ENCODE measurements around the gene HOXA2. TPM values are rescaled to one million over a fixed set of nuclear protein-coding genes. Genes with fewer than 3 reads are reported as not detected.

HOXA2 gene
- total and polyA plus RNA-seq, 2 donors, result 1.5 to 3.9 TPM

DNA sequence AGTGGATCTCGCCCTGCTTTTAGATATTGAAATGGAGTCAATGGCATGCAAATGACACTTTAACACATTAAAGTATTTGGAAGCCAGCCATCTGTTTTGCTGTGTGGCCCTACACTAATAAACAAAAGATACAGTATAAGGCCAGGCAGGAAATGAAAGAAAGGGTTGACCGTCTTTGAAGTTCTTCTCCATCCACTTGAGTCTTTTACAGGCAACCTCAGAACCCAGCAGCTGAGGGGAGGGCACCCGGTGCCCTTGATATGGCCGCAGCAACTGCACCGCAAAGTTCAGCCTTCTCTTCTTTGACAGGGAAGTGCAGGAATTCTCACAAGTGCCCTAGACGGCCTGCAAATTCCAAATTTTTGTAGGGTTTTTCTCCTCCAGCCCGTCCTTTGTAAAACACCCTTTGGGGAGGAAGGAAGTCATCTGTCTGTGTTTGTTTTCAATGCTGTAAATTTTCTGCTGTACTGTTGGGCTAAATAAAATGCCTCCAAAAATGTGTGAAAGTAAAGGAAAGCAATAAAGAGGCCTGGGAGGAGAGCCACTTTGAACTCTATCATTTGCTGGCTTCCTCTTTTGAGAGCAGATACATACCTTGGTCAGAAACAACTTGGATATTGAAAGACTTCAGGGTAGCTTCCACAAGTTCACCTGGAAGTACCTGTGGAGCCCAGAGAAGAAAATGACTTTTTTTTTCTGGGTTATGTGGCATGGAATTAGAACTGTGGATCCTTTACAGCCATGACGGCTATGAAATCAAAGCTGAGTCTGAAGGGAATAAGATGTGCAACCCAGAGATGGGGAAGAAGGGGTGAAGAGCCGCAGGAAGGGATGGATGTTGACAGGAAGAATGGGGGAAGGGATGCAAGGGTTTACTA lies 10.3 kb downstream of the HOXA2 start:
- Histone ChIP-seq H3K36me3 (ENCODE audit: control insufficient read depth in 2 of 2, insufficient read depth in 2 of 2, low read length in 1 of 2) (no peaks in the 10 kb centered on the region), H3K4me1 (ENCODE audit: control insufficient read depth in 2 of 2, insufficient read depth in 2 of 2, low read length in 2 of 2) (peaks cover 6 to 21% of the 10 kb centered on the region in 2 donors), H3K4me3 (ENCODE audit: low read length in 2 of 2) (no peak overlapping the region), H3K27ac (ENCODE audit: low read depth in 1 of 2, low read length in 1 of 2) (no peak overlapping the region), H3K9me3 (ENCODE audit: control insufficient read depth in 2 of 2, insufficient read depth in 1 of 2, low read length in 1 of 2) (peaks cover 0 to 3% of the 10 kb centered on the region in 2 donors), H3K27me3 (ENCODE audit: control insufficient read depth in 2 of 2, insufficient read depth in 1 of 2, low read length in 1 of 2) (peaks cover 75 to 100% of the 10 kb centered on the region in 2 donors)
- DNase-seq (ENCODE audit: low read depth in 6 of 9, low spot score in 9 of 9), result no peak
- WGBS, result 26% methylated on average over 9 of the region's 9 CpGs

DNA sequence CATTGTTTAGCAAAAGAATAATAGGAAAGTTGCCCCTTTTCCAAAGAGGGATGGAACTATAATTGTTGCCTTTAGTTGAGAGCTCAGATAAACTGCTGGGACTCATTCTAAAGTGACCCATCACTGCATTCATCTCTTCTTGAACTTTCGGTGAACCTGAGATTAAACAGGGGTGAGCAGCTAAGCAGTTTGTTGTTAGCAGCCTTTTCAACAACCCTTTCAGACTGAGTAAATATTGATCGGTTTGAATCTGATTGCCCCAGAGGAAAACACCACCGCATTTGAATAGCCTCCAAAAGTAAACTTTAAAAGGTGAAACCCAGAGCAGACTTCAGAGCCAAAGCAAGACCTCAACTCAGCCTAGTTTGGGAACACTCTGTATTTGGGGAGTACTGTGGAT lies 11.4 kb downstream of the HOXA2 start:
- peaks cover 0 to 3% of the 10 kb centered on the region in 2 donors for H3K9me3 ChIP-seq (ENCODE audit: control insufficient read depth in 2 of 2, insufficient read depth in 1 of 2, low read length in 1 of 2)
- 22% methylated on average over 3 of the region's 3 CpGs for WGBS

GRCh38 chr7:27088002-27088922 lies 14.2 kb downstream of the HOXA2 start:
- Histone ChIP-seq H3K27me3 (ENCODE audit: control insufficient read depth in 2 of 2, insufficient read depth in 1 of 2, low read length in 1 of 2) (peaks cover 46 to 83% of the 10 kb centered on the region in 2 donors), H3K4me1 (ENCODE audit: control insufficient read depth in 2 of 2, insufficient read depth in 2 of 2, low read length in 2 of 2) (peaks cover 0 to 6% of the 10 kb centered on the region in 2 donors)

More for the DNA sequence above, 11.4 kb downstream of the HOXA2 start:
- Histone ChIP-seq H3K4me1 (ENCODE audit: control insufficient read depth in 2 of 2, insufficient read depth in 2 of 2, low read length in 2 of 2) (peaks cover 0 to 13% of the 10 kb centered on the region in 2 donors), H3K36me3 (ENCODE audit: control insufficient read depth in 2 of 2, insufficient read depth in 2 of 2, low read length in 1 of 2) (no peaks in the 10 kb centered on the region), H3K4me3 (ENCODE audit: low read length in 2 of 2) (no peak overlapping the region), H3K27ac (ENCODE audit: low read depth in 1 of 2, low read length in 1 of 2) (no peak overlapping the region), H3K27me3 (ENCODE audit: control insufficient read depth in 2 of 2, insufficient read depth in 1 of 2, low read length in 1 of 2) (peaks cover 70 to 99% of the 10 kb centered on the region in 2 donors)
- DNase-seq (ENCODE audit: low read depth in 6 of 9, low spot score in 9 of 9), result no peak

DNA sequence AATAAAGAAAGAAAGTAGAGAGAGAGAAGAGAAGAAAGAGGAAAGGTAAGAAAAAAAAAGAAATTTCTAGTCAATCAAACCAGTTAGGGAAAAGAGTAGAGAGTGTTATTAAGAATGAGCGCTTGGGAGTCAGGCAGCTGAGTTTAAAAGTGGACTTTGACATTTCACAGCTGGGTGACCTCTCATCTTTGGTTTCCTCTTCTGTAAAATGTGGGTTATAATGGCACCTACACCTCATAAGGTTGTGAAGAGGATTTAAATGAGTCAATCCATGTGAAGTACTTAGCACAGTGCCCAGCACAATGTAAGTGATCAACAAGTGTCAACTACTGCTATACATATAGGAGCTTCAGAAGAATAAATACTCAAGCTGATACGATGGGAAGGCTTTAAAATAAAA lies 18.8 kb downstream of the HOXA2 start:
- Histone ChIP-seq H3K4me3 (ENCODE audit: low read length in 2 of 2) (no peak overlapping the region), H3K36me3 (ENCODE audit: control insufficient read depth in 2 of 2, insufficient read depth in 2 of 2, low read length in 1 of 2) (no peaks in the 10 kb centered on the region), H3K27me3 (ENCODE audit: control insufficient read depth in 2 of 2, insufficient read depth in 1 of 2, low read length in 1 of 2) (peaks cover 11 to 36% of the 10 kb centered on the region in 2 donors), H3K27ac (ENCODE audit: low read depth in 1 of 2, low read length in 1 of 2) (no peak overlapping the region), H3K9me3 (ENCODE audit: control insufficient read depth in 2 of 2, insufficient read depth in 1 of 2, low read length in 1 of 2) (peaks cover 0 to 3% of the 10 kb centered on the region in 2 donors), H3K4me1 (ENCODE audit: control insufficient read depth in 2 of 2, insufficient read depth in 2 of 2, low read length in 2 of 2) (peaks cover 0 to 6% of the 10 kb centered on the region in 2 donors)
- 97% methylated on average over 2 of the region's 2 CpGs for WGBS
- DNase-seq (ENCODE audit: low read depth in 6 of 9, low spot score in 9 of 9), result no peak

More at GRCh38 chr7:27088002-27088922, 14.2 kb downstream of the HOXA2 start:
- Histone ChIP-seq H3K27ac (ENCODE audit: low read depth in 1 of 2, low read length in 1 of 2) (no peak overlapping the region), H3K36me3 (ENCODE audit: control insufficient read depth in 2 of 2, insufficient read depth in 2 of 2, low read length in 1 of 2) (no peaks in the 10 kb centered on the region), H3K4me3 (ENCODE audit: low read length in 2 of 2) (no peak overlapping the region), H3K9me3 (ENCODE audit: control insufficient read depth in 2 of 2, insufficient read depth in 1 of 2, low read length in 1 of 2) (peaks cover 0 to 3% of the 10 kb centered on the region in 2 donors)
- no peak for DNase-seq (ENCODE audit: low read depth in 6 of 9, low spot score in 9 of 9)
- WGBS, result 14% methylated on average over 68 of the region's 68 CpGs

DNA sequence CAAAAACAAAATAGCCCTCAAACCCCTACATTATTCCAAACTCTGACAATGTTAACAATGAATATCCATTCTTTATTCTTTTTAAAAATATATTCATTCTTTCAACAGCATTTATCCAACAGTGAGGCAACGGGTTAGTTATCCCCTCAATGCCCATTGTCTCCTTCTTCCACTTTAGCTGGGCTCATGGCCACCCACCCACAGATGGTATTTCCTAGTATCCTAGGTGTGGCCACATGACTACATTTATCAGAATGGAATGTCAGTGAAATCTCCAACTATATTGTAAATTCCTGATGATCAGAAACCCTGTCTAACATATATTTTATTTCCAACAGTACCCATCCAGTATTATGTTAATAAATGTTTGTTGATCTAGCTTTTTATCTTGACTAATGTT lies 20.3 kb downstream of the HOXA2 start:
- no peak overlapping the region for H3K27ac ChIP-seq (ENCODE audit: low read depth in 1 of 2, low read length in 1 of 2)
- H3K4me3 ChIP-seq (ENCODE audit: low read length in 2 of 2), result no peak overlapping the region
- no peak for DNase-seq (ENCODE audit: low read depth in 6 of 9, low spot score in 9 of 9)
- no peaks in the 10 kb centered on the region for H3K4me1 ChIP-seq (ENCODE audit: control insufficient read depth in 2 of 2, insufficient read depth in 2 of 2, low read length in 2 of 2)
- no peaks in the 10 kb centered on the region for H3K36me3 ChIP-seq (ENCODE audit: control insufficient read depth in 2 of 2, insufficient read depth in 2 of 2, low read length in 1 of 2)
- H3K9me3 ChIP-seq (ENCODE audit: control insufficient read depth in 2 of 2, insufficient read depth in 1 of 2, low read length in 1 of 2), result no peaks in the 10 kb centered on the region
- WGBS, result 95% methylated on average over 1 of the region's 1 CpG
- H3K27me3 ChIP-seq (ENCODE audit: control insufficient read depth in 2 of 2, insufficient read depth in 1 of 2, low read length in 1 of 2), result peaks cover 3 to 22% of the 10 kb centered on the region in 2 donors

DNA sequence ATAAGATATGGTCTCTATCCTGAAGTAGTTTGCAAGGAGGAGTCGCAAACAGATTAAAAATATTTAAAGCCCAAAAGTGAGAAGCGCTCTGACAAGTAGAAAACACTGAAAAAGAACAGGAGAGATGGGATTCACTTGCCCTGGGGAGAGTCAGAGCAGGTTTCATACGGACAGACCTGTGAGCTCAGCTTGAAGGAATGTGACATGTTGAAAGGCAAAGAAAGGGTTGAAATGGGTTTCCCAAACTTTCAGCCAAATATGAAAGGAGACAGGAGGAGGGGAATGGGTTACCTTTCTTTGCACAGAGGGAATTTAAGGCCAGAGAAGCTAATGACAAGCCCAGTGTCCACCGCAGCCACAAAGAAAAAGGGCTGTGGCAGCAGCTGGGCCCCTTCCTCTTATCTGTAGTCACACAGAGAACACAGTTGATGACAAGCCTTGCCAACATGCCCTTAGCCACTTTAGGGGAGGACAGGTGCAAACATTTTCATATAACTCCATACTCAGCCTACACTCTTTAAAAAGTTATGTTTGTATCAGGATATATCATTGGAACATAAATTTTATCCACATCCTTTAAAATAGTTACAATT lies 21.5 kb downstream of the HOXA2 start:
- H3K27ac ChIP-seq (ENCODE audit: low read depth in 1 of 2, low read length in 1 of 2), result no peak overlapping the region
- H3K27me3 ChIP-seq (ENCODE audit: control insufficient read depth in 2 of 2, insufficient read depth in 1 of 2, low read length in 1 of 2), result peaks cover 0 to 10% of the 10 kb centered on the region in 2 donors
- WGBS, result 89% methylated on average over 4 of the region's 4 CpGs
- H3K4me1 ChIP-seq (ENCODE audit: control insufficient read depth in 2 of 2, insufficient read depth in 2 of 2, low read length in 2 of 2), result no peaks in the 10 kb centered on the region
- DNase-seq (ENCODE audit: low read depth in 6 of 9, low spot score in 9 of 9), result no peak
- no peaks in the 10 kb centered on the region for H3K36me3 ChIP-seq (ENCODE audit: control insufficient read depth in 2 of 2, insufficient read depth in 2 of 2, low read length in 1 of 2)
- H3K9me3 ChIP-seq (ENCODE audit: control insufficient read depth in 2 of 2, insufficient read depth in 1 of 2, low read length in 1 of 2), result no peaks in the 10 kb centered on the region
- no peak overlapping the region for H3K4me3 ChIP-seq (ENCODE audit: low read length in 2 of 2)

DNA sequence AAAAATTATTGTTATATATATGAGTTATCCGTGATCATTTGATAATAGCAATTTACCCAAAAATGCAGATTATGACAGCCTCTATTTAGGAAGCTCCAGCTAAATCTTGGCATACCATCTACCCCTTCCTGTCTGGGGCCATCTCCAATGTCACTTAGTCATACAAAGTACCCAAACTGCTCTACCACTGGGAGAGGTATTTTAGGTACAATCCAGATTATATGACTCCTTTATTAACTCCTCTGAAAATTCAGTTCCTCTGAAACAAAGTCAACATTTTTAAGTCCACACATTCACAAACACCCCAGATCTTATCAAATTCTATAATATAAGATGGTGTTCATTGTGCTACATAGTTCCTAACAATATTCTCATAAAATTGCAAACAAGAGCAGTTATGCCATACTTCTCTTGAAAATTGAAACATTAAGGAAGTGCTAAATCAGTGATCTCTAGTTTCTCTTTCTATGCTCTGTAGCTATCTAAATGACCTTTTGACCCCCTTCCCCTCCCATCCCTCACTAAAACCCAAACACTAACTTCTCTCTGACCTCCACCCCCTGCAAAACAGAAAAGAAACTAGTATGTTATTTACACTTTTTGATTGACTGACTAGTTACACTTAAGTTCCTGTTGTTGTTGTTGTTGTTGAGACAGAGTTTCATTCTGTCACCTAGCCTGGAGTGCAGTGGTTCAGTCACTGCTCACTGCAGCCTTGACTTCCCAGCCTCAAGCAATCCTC lies 23.1 kb downstream of the HOXA2 start:
- WGBS, result 97% methylated on average over 1 of the region's 1 CpG
- no peaks in the 10 kb centered on the region for H3K9me3 ChIP-seq (ENCODE audit: control insufficient read depth in 2 of 2, insufficient read depth in 1 of 2, low read length in 1 of 2)
- no peak overlapping the region for H3K27ac ChIP-seq (ENCODE audit: low read depth in 1 of 2, low read length in 1 of 2)
- DNase-seq (ENCODE audit: low read depth in 6 of 9, low spot score in 9 of 9), result no peak
- H3K4me1 ChIP-seq (ENCODE audit: control insufficient read depth in 2 of 2, insufficient read depth in 2 of 2, low read length in 2 of 2), result no peaks in the 10 kb centered on the region
- no peaks in the 10 kb centered on the region for H3K36me3 ChIP-seq (ENCODE audit: control insufficient read depth in 2 of 2, insufficient read depth in 2 of 2, low read length in 1 of 2)
- no peak overlapping the region for H3K4me3 ChIP-seq (ENCODE audit: low read length in 2 of 2)
- H3K27me3 ChIP-seq (ENCODE audit: control insufficient read depth in 2 of 2, insufficient read depth in 1 of 2, low read length in 1 of 2), result peaks cover 0 to 2% of the 10 kb centered on the region in 2 donors

- Histone ChIP-seq H3K4me1 (ENCODE audit: control insufficient read depth in 2 of 2, insufficient read depth in 2 of 2, low read length in 2 of 2) (no peaks in the 10 kb centered on the region), H3K27ac (ENCODE audit: low read depth in 1 of 2, low read length in 1 of 2) (no peak overlapping the region), H3K9me3 (ENCODE audit: control insufficient read depth in 2 of 2, insufficient read depth in 1 of 2, low read length in 1 of 2) (no peaks in the 10 kb centered on the region), H3K4me3 (ENCODE audit: low read length in 2 of 2) (no peak overlapping the region), H3K36me3 (ENCODE audit: control insufficient read depth in 2 of 2, insufficient read depth in 2 of 2, low read length in 1 of 2) (no peaks in the 10 kb centered on the region), H3K27me3 (ENCODE audit: control insufficient read depth in 2 of 2, insufficient read depth in 1 of 2, low read length in 1 of 2) (no peaks in the 10 kb centered on the region)
- DNase-seq (ENCODE audit: low read depth in 6 of 9, low spot score in 9 of 9), result no peak
- 97% methylated on average over 5 of the region's 5 CpGs for WGBS
These were observed 23.8 kb downstream of the HOXA2 start for GRCh38 chr7:27078616-27079233.
